DND-41 (cell line): ENCODE measurements around the gene KCNQ5.

Experiments used
- CTCF ChIP-seq: IDR thresholded peaks from 2 replicates; pipeline ENCODE4 v1.5.1; 2012; ENCODE audit warnings: borderline replicate concordance, low read length, moderate library complexity, mild to moderate bottlenecking; ENCODE audit not compliant: poor library complexity, severe bottlenecking; ENCODE audit errors: extremely low read depth
- EZH2 ChIP-seq: IDR thresholded peaks from 3 replicates; pipeline ENCODE4 v1.6.1; 2012; ENCODE audit warnings: borderline replicate concordance, low read depth, mild to moderate bottlenecking, moderate library complexity, low read length, inconsistent platforms; ENCODE audit not compliant: severe bottlenecking

GRCh38 chr6:72976484-72976883, 354.6 kb downstream of the KCNQ5 start:
- TF ChIP-seq CTCF (no peak), EZH2 (no peak)
